ENCODE data around the gene RBBP5.

Gene RBBP5

DNA sequence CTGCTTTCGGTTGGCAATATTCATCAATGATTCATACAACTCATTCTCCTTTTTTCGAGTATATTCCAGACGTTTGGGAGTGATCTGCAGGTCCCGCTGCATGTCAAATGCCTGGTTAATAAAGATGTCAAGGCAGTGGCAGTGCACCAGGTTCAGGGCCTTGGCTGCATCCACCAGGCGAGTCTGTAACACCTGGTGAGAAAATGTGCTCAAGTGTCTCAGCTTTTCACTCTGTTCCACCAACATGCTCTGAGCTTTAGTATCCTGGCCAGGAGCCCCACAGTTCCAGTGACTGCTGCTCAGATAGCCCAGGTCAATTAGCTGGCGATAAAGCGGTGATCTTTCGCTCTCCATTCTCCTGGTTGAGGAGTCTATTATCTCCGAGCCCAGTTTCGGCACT is 47.5 kb upstream of the RBBP5 start:
- TF ChIP-seq, protein P1, sequence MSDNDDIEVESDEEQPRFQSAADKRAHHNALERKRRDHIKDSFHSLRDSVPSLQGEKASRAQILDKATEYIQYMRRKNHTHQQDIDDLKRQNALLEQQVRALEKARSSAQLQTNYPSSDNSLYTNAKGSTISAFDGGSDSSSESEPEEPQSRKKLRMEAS (IDR thresholded peaks at IDR 0.05), result no peak
- TF ChIP-seq RAD21 (IDR thresholded peaks at IDR 0.05; ENCODE audit: low read depth), result no peak

DNA sequence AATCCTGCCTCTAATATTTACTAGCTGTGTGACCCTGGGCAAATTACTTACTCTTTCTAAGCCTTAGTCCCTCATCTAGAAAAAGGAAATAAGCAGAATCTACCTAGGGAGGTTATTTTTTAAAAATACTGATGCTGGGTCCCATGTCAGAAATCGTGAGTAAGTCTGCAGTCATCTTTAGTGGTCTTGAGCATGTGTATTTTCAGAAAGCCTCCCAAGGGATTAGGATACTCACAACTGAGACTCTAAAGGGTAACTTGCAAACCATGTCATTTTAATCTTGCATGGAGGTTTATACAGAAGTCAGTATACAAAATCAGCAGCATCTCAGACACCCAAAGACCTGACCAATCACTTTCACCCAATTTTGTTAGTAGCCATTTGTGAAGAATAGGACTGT is 46.5 kb upstream of the RBBP5 start:
- no peak for TF ChIP-seq EGR1 (IDR thresholded peaks at IDR 0.05)
- no peak for TF ChIP-seq FOXM1 (IDR thresholded peaks at IDR 0.05; ENCODE audit: borderline replicate concordance, low read depth)
- TF ChIP-seq, protein P2, sequence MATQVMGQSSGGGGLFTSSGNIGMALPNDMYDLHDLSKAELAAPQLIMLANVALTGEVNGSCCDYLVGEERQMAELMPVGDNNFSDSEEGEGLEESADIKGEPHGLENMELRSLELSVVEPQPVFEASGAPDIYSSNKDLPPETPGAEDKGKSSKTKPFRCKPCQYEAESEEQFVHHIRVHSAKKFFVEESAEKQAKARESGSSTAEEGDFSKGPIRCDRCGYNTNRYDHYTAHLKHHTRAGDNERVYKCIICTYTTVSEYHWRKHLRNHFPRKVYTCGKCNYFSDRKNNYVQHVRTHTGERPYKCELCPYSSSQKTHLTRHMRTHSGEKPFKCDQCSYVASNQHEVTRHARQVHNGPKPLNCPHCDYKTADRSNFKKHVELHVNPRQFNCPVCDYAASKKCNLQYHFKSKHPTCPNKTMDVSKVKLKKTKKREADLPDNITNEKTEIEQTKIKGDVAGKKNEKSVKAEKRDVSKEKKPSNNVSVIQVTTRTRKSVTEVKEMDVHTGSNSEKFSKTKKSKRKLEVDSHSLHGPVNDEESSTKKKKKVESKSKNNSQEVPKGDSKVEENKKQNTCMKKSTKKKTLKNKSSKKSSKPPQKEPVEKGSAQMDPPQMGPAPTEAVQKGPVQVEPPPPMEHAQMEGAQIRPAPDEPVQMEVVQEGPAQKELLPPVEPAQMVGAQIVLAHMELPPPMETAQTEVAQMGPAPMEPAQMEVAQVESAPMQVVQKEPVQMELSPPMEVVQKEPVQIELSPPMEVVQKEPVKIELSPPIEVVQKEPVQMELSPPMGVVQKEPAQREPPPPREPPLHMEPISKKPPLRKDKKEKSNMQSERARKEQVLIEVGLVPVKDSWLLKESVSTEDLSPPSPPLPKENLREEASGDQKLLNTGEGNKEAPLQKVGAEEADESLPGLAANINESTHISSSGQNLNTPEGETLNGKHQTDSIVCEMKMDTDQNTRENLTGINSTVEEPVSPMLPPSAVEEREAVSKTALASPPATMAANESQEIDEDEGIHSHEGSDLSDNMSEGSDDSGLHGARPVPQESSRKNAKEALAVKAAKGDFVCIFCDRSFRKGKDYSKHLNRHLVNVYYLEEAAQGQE (IDR thresholded peaks at IDR 0.05; ENCODE audit: low read depth), result no peak
- no peak for TF ChIP-seq YY1 (IDR thresholded peaks at IDR 0.05; ENCODE audit: low read depth)
- no peak for TF ChIP-seq TEAD4 (IDR thresholded peaks at IDR 0.05)
- TF ChIP-seq EP300 (IDR thresholded peaks at IDR 0.05; ENCODE audit: borderline replicate concordance), result no peak
- TF ChIP-seq TCF12 (IDR thresholded peaks at IDR 0.05; ENCODE audit: low read depth), result no peak
- TF ChIP-seq CEBPB (IDR thresholded peaks at IDR 0.05), result no peak
- TF ChIP-seq CREB1 (IDR thresholded peaks at IDR 0.05; ENCODE audit: low read depth), result no peak
- TF ChIP-seq TAF1 (IDR thresholded peaks at IDR 0.05; ENCODE audit: low read depth), result no peak
- TF ChIP-seq, protein P3, sequence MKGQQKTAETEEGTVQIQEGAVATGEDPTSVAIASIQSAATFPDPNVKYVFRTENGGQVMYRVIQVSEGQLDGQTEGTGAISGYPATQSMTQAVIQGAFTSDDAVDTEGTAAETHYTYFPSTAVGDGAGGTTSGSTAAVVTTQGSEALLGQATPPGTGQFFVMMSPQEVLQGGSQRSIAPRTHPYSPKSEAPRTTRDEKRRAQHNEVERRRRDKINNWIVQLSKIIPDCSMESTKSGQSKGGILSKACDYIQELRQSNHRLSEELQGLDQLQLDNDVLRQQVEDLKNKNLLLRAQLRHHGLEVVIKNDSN (IDR thresholded peaks at IDR 0.05), result no peak
- no peak for TF ChIP-seq ZBTB7A (IDR thresholded peaks at IDR 0.05; ENCODE audit: low read depth)
- TF ChIP-seq, protein P1 (IDR thresholded peaks at IDR 0.05), result no peak
- no peak for TF ChIP-seq RAD21 (IDR thresholded peaks at IDR 0.05; ENCODE audit: low read depth)
- TF ChIP-seq NFIC (IDR thresholded peaks at IDR 0.05), result no peak

DNA sequence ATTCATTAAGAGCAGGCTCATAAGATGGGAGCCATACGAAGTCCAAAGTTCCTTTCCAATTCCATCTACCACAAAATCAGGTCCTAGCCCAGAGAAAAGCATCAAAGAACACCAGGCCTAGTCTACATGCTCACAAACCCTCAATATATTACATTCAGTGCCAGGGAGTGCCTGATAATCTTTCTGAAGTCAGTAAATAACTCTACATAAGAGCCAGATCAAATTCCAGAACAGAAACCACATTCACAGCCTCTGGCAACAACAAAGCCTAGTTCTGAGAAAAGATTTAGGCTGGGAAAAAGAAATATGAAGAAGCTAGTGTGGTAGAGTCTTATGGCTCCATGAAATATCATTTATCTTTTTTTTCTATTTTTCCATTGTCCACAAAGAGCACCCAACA is 40.5 kb upstream of the RBBP5 start:
- TF ChIP-seq, protein P3 (IDR thresholded peaks at IDR 0.05), result no peak
- no peak for TF ChIP-seq RAD21 (IDR thresholded peaks at IDR 0.05; ENCODE audit: low read depth)
- no peak for TF ChIP-seq NFIC (IDR thresholded peaks at IDR 0.05)
- no peak for TF ChIP-seq ZBTB7A (IDR thresholded peaks at IDR 0.05; ENCODE audit: low read depth)
- no peak for TF ChIP-seq CREB1 (IDR thresholded peaks at IDR 0.05; ENCODE audit: low read depth)
- TF ChIP-seq EP300 (IDR thresholded peaks at IDR 0.05; ENCODE audit: borderline replicate concordance), result no peak
- no peak for TF ChIP-seq TCF12 (IDR thresholded peaks at IDR 0.05; ENCODE audit: low read depth)
- no peak for TF ChIP-seq YY1 (IDR thresholded peaks at IDR 0.05; ENCODE audit: low read depth)
- TF ChIP-seq FOXM1 (IDR thresholded peaks at IDR 0.05; ENCODE audit: borderline replicate concordance, low read depth), result no peak
- TF ChIP-seq TAF1 (IDR thresholded peaks at IDR 0.05; ENCODE audit: low read depth), result no peak
- TF ChIP-seq, protein P1 (IDR thresholded peaks at IDR 0.05), result no peak
- no peak for TF ChIP-seq TEAD4 (IDR thresholded peaks at IDR 0.05)
- no peak for TF ChIP-seq CEBPB (IDR thresholded peaks at IDR 0.05)
- TF ChIP-seq, protein P2 (IDR thresholded peaks at IDR 0.05; ENCODE audit: low read depth), result no peak
- TF ChIP-seq EGR1 (IDR thresholded peaks at IDR 0.05), result no peak

DNA sequence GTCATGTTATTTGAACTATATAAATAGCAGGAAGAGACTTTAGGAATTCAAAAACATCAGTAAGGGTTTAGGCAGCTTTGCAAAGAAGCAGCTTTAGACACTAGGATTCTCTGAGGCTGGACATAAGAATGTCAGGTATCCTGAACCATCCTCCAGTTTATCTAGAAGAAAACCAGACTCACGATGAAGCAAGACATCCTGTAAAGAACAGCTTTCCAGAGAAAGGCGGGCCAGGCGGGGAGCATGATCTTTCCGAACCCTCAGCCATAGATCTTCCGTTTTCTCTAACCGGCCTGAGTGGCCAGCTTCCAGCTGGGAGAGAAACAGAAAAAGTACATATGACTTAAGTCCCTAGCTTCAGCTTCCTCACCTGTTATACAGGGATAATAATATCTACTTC is 39.3 kb upstream of the RBBP5 start:
- no peak for TF ChIP-seq TCF12 (IDR thresholded peaks at IDR 0.05; ENCODE audit: low read depth)
- TF ChIP-seq RAD21 (IDR thresholded peaks at IDR 0.05; ENCODE audit: low read depth), result no peak
- TF ChIP-seq, protein P1 (IDR thresholded peaks at IDR 0.05), result no peak
- TF ChIP-seq NFIC (IDR thresholded peaks at IDR 0.05), result no peak
- TF ChIP-seq CREB1 (IDR thresholded peaks at IDR 0.05; ENCODE audit: low read depth), result no peak
- no peak for TF ChIP-seq EGR1 (IDR thresholded peaks at IDR 0.05)
- no peak for TF ChIP-seq YY1 (IDR thresholded peaks at IDR 0.05; ENCODE audit: low read depth)
- TF ChIP-seq FOXM1 (IDR thresholded peaks at IDR 0.05; ENCODE audit: borderline replicate concordance, low read depth), result no peak
- TF ChIP-seq TAF1 (IDR thresholded peaks at IDR 0.05; ENCODE audit: low read depth), result no peak
- no peak for TF ChIP-seq CEBPB (IDR thresholded peaks at IDR 0.05)
- no peak for TF ChIP-seq TEAD4 (IDR thresholded peaks at IDR 0.05)
- TF ChIP-seq, protein P2 (IDR thresholded peaks at IDR 0.05; ENCODE audit: low read depth), result no peak
